Endothelial cell of umbilical vein (primary cell): ENCODE measurements around the gene HOOK2. TPM values are rescaled to one million over a fixed set of nuclear protein-coding genes. Genes with fewer than 3 reads are reported as not detected.

Source experiments
- BruUV-seq: library from RNA; stranded (reverse); fragments of 400-500 nt; replicated peaks from 2 replicates; lab custom pipeline; 2021; lab: Mats Ljungman, UMichigan
- CTCF ChIA-PET: fragments of 300-600, 350-600 bp; sonication (Branson Sonifier 250); formaldehyde crosslinking; loops from one replicate; lab custom pipeline; 2021; ENCODE audit warnings: antibody characterized with exemption, inconsistent platforms; lab: Charles Lee
- POLR2A ChIA-PET: fragments of 300-600, 350-600 bp; sonication (Branson Sonifier 250); formaldehyde crosslinking; loops from one replicate; lab custom pipeline; 2021; ENCODE audit warnings: antibody characterized with exemption, inconsistent platforms; lab: Charles Lee
- DNase-seq: peaks from one replicate; pipeline ENCODE4 v3.0.0-alpha.2; 2011; ENCODE audit warnings: low read depth, low spot score
- FAIRE-seq: peaks from 2 replicates; lab custom pipeline; 2011; peaks lifted over from hg19 to GRCh38; lab: Jason Lieb, UNC
- H2AFZ ChIP-seq: 2 replicates; pipeline ENCODE4 v1.6.0; 2012; ENCODE audit warnings: low read depth, low read length, control low read depth, inconsistent platforms
- H3K27ac ChIP-seq: 2 replicates; pipeline ENCODE4 v1.5.1; 2011; ENCODE audit warnings: low read depth, mild to moderate bottlenecking, control low read depth, low read length, moderate library complexity; ENCODE audit not compliant: insufficient read depth
- H3K27me3 ChIP-seq, 2 experiments: 2 replicates each; pipeline versions ENCODE4 v1.6.0 to v1.6.1; 2011; ENCODE audit warnings: low read length in 2 of 2, mixed read lengths in 1 of 2; ENCODE audit not compliant: control insufficient read depth in 2 of 2, insufficient read depth in 2 of 2
- H3K36me3 ChIP-seq, 2 experiments: 2 replicates in 1 of 2; 3 replicates in 1 of 2; pipeline ENCODE4 v1.5.1; 2011; ENCODE audit warnings: low read length in 2 of 2, mild to moderate bottlenecking in 1 of 2, moderate library complexity in 1 of 2; ENCODE audit not compliant: control insufficient read depth in 2 of 2, insufficient read depth in 2 of 2; ENCODE audit errors: extremely low read depth in 1 of 2
- H3K4me1 ChIP-seq: 3 replicates; pipeline ENCODE4 v1.5.1; 2011; ENCODE audit warnings: mild to moderate bottlenecking, low read length; ENCODE audit not compliant: control insufficient read depth, insufficient read depth; ENCODE audit errors: extremely low read depth
- H3K4me2 ChIP-seq: 2 replicates; pipeline ENCODE4 v1.6.1; 2011; ENCODE audit warnings: low read length, control low read depth, mixed read lengths; ENCODE audit not compliant: insufficient read depth
- H3K4me3 ChIP-seq, 3 experiments: fragments of 200-600 bp in 1 of 3; sonication (generic), shearing (Covaris generic) in 1 of 3; replicated peaks in 1 of 3; 2 replicates each; pipeline ENCODE4 v1.5.1; 2011 to 2016; ENCODE audit warnings: control low read depth in 3 of 3, low read length in 3 of 3, mild to moderate bottlenecking in 2 of 3, inconsistent platforms in 1 of 3, low read depth in 1 of 3, moderate library complexity in 1 of 3; ENCODE audit not compliant: insufficient read depth in 1 of 3
- H3K79me2 ChIP-seq: 2 replicates; pipeline ENCODE4 v1.6.0; 2012; ENCODE audit warnings: low read length, inconsistent platforms; ENCODE audit not compliant: control insufficient read depth, insufficient read depth
- H3K9ac ChIP-seq: replicated peaks from 2 replicates; pipeline ENCODE3; 2011; ENCODE audit warnings: low read length, control low read depth; ENCODE audit not compliant: insufficient read depth; ENCODE audit errors: extremely low read depth
- H3K9me1 ChIP-seq: replicated peaks from 3 replicates; pipeline ENCODE4 v1.6.0; 2011; ENCODE audit warnings: mild to moderate bottlenecking, low read length; ENCODE audit not compliant: control insufficient read depth, insufficient read depth; ENCODE audit errors: extremely low read depth
- H3K9me3 ChIP-seq: replicated peaks from 2 replicates; pipeline ENCODE4 v1.5.1; 2012; ENCODE audit warnings: low read length, inconsistent platforms; ENCODE audit not compliant: control insufficient read depth, insufficient read depth
- H4K20me1 ChIP-seq: replicated peaks from 2 replicates; pipeline ENCODE3; 2011; ENCODE audit warnings: mild to moderate bottlenecking, low read length; ENCODE audit not compliant: control insufficient read depth, insufficient read depth; ENCODE audit errors: extremely low read depth
- EZH2 ChIP-seq: IDR thresholded peaks from 2 replicates; pipeline ENCODE4 v1.6.1; 2012; ENCODE audit warnings: borderline replicate concordance, low read depth, mild to moderate bottlenecking, moderate library complexity, low read length, inconsistent platforms; ENCODE audit not compliant: severe bottlenecking
- FOS ChIP-seq: IDR thresholded peaks from 2 replicates; pipeline ENCODE4 v1.6.1; 2011; ENCODE audit warnings: mild to moderate bottlenecking, low read length, moderate library complexity, borderline replicate concordance; ENCODE audit not compliant: insufficient read depth
- GATA2 ChIP-seq: IDR thresholded peaks from 2 replicates; pipeline ENCODE4 v1.7.0; 2011; ENCODE audit warnings: low read depth, mild to moderate bottlenecking, moderate library complexity, mixed read lengths, low read length; ENCODE audit not compliant: insufficient read length, insufficient read depth
- JUN ChIP-seq: IDR thresholded peaks from 2 replicates; pipeline ENCODE4 v1.6.1; 2011; ENCODE audit warnings: borderline replicate concordance, low read depth; ENCODE audit not compliant: insufficient read length, insufficient read depth
- MYC ChIP-seq: IDR thresholded peaks from one replicate; pipeline ENCODE4 v1.6.1; 2011; ENCODE audit warnings: mild to moderate bottlenecking, low read depth, low read length
- POLR2A ChIP-seq: IDR thresholded peaks from 2 replicates; pipeline ENCODE4 v1.6.1; 2012; ENCODE audit warnings: low read depth, mild to moderate bottlenecking, control low read depth, low read length
- POLR2AphosphoS5 ChIP-seq: IDR thresholded peaks from 2 replicates; pipeline ENCODE4 v1.6.1; 2012; ENCODE audit warnings: low read depth, mild to moderate bottlenecking, control low read depth, low read length, moderate library complexity; ENCODE audit not compliant: insufficient read depth
- dilution Hi-C: fragments of 300-500 bp; cut with MboI; formaldehyde crosslinking; loops from one replicate; pipeline ENCODE4 v1.15.0; 2019; ENCODE audit warnings: low sequenced_read_pairs; ENCODE audit not compliant: extremely low pct_ligation_motif_present
- intact Hi-C: fragments of 100-400 bp; cut with micrococcal nuclease; formaldehyde crosslinking; loops from one replicate; pipeline ENCODE4 v1.10.0; 2022
- polyA plus RNA-seq, 4 experiments: library from polyadenylated mRNA; depleted of rRNA in 3 of 4; stranded (reverse) in 3 of 4; unstranded in 1 of 4; fragments of >200 nt; gene quantifications; 2 replicates each; pipeline versions ENCODE4 v1.2.1 to v1.2.3, GENCODE V29; 2011 to 2012; ENCODE audit warnings: missing spikeins in 1 of 4
- total RNA-seq: library from RNA; stranded (reverse); gene quantifications from 2 replicates; pipeline ENCODE4 v1.2.3, GENCODE V29; 2021
- TF ChIP-seq, protein P1 (sequence below): IDR thresholded peaks from 2 replicates; pipeline ENCODE4 v1.6.1; 2011; ENCODE audit not compliant: insufficient read depth, insufficient read length
- TF ChIP-seq, protein P2 (sequence below), 2 donors: IDR thresholded peaks; 1 replicate in 1 of 2; 2 replicates in 1 of 2; pipeline ENCODE4 v1.5.1; 2011; ENCODE audit warnings: low read length in 2 of 2, mild to moderate bottlenecking in 2 of 2, moderate library complexity in 2 of 2, control low read depth in 1 of 2, inconsistent platforms in 1 of 2, low read depth in 1 of 2; ENCODE audit not compliant: insufficient read depth in 1 of 2; ENCODE audit errors: extremely low read depth in 1 of 2

Gene HOOK2
- total and polyA plus RNA-seq, 2 donors (not counting 3 experiments of a cell fraction or from before 2014, with no cell fraction given): 8.0 to 17.3 TPM

DNA sequence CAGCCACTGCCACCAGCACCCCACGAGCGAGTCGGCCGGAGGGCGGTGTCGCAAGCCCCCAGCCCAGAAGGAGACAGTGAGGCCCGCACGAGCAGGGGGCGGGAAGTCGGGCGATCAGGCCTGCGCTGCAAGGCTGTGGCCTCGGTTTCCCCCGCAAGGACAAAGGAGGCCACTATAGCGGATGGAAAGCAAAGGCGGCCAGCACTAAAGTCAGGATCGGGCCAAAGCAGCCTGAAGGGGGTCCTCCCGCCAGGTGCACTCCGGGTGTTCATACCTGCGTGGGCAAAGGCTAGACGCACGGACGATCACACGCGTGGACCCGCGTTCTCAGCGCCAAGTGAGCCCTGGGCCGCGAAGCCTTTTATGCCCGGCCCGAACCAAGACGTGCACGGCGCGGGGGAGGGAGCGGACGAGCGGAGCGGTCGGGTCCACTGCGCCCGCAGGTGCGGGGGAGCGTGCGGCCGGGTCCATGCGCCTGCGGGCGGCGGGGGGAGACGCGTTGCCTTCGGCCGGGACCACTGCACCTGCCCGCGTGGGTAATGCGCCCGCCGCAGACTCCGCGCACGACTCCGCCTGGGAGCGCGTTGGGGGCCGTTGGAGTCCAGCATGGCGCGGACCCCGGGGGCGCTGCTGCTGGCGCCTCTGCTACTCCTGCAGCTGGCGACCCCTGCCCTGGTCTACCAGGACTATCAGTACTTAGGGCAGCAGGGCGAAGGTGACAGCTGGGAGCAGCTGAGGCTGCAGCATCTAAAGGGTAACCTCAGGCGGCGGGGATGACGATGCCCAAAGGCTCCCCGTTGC lies 26.3 kb upstream of the HOOK2 start, which contains the start of the genes PRDX2 and THSD8:
Gene PRDX2, minus strand, starts transcription at position 335 of the 801 bp plus-strand sequence. CDS start 539 bp downstream, outside the sequence.
Gene THSD8, plus strand, starts transcription at position 604 of the 801 bp plus-strand sequence. Its CDS starts 3 bp downstream, at position 607.
- TF ChIP-seq JUN: no peak
- TF ChIP-seq POLR2A: peak; percentile 99
- no peak for TF ChIP-seq EZH2
- TF ChIP-seq FOS: no peak
- no peak for TF ChIP-seq GATA2
- TF ChIP-seq, protein P1, sequence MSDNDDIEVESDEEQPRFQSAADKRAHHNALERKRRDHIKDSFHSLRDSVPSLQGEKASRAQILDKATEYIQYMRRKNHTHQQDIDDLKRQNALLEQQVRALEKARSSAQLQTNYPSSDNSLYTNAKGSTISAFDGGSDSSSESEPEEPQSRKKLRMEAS: no peak
- no peak for TF ChIP-seq MYC
- peak; percentile 98 for TF ChIP-seq POLR2AphosphoS5
- TF ChIP-seq, protein P2, sequence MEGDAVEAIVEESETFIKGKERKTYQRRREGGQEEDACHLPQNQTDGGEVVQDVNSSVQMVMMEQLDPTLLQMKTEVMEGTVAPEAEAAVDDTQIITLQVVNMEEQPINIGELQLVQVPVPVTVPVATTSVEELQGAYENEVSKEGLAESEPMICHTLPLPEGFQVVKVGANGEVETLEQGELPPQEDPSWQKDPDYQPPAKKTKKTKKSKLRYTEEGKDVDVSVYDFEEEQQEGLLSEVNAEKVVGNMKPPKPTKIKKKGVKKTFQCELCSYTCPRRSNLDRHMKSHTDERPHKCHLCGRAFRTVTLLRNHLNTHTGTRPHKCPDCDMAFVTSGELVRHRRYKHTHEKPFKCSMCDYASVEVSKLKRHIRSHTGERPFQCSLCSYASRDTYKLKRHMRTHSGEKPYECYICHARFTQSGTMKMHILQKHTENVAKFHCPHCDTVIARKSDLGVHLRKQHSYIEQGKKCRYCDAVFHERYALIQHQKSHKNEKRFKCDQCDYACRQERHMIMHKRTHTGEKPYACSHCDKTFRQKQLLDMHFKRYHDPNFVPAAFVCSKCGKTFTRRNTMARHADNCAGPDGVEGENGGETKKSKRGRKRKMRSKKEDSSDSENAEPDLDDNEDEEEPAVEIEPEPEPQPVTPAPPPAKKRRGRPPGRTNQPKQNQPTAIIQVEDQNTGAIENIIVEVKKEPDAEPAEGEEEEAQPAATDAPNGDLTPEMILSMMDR (IDR thresholded peaks at IDR 0.05; ENCODE audit: extremely low read depth in 1 of 2, insufficient read depth in 1 of 2, low read depth in 1 of 2, low read length in 2 of 2): peak in 1 of 2 donors; percentile 9
- DNase-seq (peak; percentile 75), FAIRE-seq (peak; percentile 89)
- intact Hi-C loops (loop anchor here (2.0 kb wide), 1 partner anchor 45 kb away; no protein-coding TSS in a partner anchor), dilution Hi-C loops (no loop called here)
- Histone ChIP-seq H3K4me2 (peak within 1 kb of the TSS; percentile 68), H2AFZ (peak within 1 kb of the TSS; percentile 63), H3K9ac (peak within 1 kb of the TSS; percentile 57), H4K20me1 (no peaks in the 10 kb centered on the region), H3K36me3 (peaks cover 0 to 12% of the 10 kb centered on the region in 2 experiments), H3K9me3 (no peaks in the 10 kb centered on the region), H3K27me3 (no peaks in the 10 kb centered on the region), H3K4me1 (peaks cover 15% of the 10 kb centered on the region), H3K79me2 (peaks cover 14% of the 10 kb centered on the region), H3K4me3 (peak within 1 kb of the TSS; percentile 40 to 72 (median 64)), H3K27ac (no peak within 1 kb of the TSS), H3K9me1 (no peaks in the 10 kb centered on the region)
- CTCF ChIA-PET: interaction anchor here (1.0 to 13.8 kb wide), 4 partner anchors 18 to 46 kb away, joined by 3 to 524 read pairs (median 208); partner anchors contain the start of gene HOOK2
- no TSS peak for BruUV-seq
- POLR2A ChIA-PET: interaction anchor here (0.6 to 1.4 kb wide), 3 partner anchors 10 to 62 kb away, joined by 3 to 5 read pairs (median 4); partner anchors contain the start of gene JUNB
